8988T (cell line): ENCODE measurements around the gene DNAH8.

Experiments used
- DNase-seq: peaks from one replicate; pipeline ENCODE4 v3.0.0; 2011

Gene DNAH8

DNA sequence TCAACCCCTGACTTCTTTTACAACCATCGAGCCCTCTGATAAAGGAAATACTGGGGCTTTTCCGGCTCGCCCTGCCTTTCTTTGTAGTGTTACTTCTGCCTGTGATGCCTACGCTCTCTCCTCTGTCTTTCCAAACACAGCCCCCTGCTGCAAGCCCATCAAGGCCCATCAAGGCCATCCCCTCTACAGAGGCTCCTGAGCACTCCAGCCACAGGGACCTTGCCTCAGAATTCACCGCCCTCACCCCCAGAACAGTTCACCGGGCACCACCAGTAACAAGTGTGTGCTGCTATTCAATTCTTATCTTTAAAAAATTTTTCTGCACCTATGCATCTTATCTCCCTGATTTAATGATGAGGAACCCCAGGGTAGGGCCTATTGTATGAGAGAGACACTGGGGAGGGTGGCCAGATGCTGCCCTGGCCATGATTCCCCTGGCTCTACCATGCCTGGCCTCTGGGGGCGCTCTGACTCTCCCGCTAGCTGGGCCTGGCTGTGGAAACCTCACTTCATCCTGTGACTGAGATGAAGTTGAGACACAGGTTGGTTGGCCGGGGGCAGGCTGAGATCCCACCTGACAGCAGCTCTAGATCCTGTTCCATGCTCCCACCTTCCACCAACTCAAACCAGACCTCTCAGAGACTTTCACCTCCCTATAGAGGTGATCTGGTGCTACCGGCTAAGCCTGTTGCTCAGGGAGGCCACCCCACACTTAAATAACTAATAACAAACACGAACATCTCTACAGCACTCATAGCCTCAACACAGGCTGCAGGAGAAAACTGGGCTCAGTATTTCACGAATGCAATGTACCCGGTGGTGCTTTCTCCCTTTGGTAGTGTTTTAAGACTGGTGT lies 314.3 kb downstream of the DNAH8 start:
- peak; percentile 51 for DNase-seq

DNA sequence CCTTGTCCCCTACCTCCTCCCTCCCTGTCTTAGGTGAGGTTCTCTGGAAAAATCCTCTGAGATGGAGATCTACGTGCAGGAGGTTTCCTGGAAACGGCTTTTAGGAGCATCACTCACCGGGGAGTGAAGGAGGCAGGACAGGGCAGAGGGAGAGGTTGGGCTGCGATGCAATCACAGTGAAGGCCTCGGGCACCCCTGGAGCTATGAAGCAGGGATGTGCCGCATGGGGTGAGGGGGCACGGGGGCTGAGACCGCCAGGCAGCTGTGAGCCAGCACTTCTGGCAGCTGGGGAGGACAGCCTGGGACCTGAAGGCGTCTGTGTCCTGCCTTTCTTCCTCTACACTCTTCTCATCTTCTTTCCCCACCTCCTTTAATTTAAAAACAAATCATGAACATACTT lies 320.6 kb downstream of the DNAH8 start:
- no peak for DNase-seq

DNA sequence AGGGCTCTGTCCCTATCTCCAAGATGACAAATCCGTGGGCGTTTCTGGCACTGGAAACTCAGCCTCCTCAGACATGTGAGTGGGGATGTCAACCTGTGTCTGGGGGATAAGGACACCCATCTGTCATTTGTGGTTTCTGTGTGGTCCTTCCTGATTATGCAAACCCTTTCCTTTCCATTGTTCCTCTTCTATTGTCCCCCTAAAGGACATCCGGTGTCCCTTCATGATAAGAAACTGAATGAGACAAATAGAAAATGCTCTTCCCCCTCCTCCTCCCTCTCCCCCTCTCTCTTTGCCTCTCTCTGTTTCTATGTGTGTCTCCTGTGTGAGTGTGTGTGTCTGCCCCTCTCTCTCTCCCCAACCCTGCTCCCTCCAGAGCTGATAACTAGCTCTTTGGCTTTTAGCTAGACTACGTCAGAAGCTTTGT lies 322.0 kb downstream of the DNAH8 start:
- DNase-seq: no peak

DNA sequence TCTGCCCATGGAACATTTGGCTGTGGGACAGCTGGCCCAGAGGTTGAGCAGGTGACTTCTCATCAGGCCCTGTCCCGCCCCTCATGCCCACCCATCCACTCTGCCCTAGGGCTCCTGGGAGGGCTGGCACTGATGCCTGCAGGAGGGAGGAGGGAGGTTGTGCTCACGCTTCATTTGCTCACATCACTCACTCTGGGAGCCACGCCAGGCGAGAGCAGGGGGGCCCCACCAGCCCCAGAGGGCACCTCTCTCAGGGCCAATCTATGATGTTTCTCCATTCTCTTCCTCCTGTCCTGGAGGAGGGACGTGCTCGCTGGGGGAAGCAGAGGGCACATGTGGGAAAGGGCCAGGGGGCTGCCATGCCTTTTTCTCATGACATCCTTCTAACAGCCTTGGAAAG lies 322.6 kb downstream of the DNAH8 start:
- DNase-seq: no peak

DNA sequence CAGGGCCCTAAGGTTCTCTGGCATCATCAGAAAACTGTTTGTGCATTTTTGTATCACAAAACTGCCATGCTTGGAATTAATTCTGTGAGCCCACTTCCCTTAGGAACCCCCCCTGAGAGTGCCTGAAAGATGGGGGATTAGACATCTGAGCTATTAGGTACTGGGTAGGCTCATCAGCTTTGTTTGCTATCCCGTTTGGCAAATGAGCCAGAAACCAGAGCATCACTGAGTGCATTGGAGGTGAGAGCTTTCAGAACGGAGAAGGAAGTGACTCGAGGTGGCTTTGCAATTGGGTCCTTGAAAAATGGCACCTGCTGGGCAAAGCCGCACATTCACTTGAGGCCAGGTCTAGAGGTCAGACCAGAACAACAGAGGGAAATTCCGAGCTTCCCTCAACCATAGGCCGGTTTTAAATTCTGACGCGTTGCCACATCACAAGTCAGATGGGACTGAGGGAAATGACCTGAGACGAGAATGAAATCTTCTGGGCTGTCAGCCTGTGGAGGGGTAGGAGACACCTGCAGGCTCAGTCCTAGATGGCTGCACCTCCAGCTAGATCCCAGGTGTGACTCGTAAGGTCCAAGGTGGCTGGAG lies 325.1 kb downstream of the DNAH8 start:
- DNase-seq: no peak

DNA sequence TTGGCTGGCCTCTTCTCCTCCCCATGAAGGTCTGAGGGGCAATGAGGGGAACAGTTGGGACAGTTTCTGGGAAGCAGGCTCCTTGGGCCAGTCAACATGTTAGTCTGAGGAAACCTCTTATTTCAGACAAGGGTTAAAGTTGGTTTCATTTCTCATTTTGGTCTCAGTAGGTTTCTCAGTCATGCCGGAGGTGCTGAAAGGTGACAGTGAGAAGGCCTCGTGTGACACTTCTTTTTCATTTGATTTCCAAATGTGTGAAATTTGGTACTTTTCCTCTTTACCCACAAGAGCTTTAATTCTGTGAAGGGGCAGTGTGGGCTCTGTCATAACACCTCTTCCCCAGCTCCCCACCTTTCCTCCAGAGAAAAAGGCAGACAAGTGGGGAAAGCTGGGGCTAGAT lies 326.0 kb downstream of the DNAH8 start:
- no peak for DNase-seq

DNA sequence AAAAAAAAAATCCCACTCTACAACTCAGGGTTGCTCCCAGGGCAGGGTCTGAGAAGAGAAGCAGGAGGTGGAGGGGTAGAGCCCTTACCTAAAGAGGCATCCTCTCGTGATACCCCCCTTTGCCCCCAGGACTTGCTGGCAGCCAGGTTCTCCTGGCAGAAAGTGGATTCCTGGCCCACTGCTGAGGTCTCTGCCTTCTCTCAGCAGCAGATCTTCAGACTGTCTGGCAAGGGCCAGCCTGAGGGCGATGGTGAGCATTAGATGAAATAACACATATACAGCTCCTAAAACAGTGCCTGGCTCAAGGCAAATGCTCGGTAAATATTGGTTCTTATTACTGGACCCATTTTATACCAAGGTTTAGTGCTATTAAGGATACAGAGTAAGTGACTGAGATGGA lies 328.7 kb downstream of the DNAH8 start:
- DNase-seq: no peak

DNA sequence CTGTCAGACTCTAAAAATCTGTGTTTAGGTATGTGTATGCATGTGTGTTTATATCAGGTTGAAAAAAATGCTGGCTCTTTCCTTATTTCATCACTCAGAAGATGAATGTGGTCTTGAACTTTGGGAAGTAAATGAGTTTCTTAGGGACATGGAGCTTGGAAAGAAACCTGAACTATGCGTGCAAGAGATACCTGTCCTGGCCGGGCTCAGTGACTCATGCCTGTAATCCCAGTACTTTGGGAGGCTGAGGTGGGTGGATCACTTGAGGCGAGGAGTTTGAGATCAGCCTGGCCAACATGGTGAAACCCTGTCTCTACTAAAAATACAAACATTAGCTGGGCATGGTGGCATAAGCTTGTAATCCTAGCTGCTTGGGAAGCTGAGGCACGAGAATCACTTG lies 329.1 kb downstream of the DNAH8 start:
- no peak for DNase-seq

DNA sequence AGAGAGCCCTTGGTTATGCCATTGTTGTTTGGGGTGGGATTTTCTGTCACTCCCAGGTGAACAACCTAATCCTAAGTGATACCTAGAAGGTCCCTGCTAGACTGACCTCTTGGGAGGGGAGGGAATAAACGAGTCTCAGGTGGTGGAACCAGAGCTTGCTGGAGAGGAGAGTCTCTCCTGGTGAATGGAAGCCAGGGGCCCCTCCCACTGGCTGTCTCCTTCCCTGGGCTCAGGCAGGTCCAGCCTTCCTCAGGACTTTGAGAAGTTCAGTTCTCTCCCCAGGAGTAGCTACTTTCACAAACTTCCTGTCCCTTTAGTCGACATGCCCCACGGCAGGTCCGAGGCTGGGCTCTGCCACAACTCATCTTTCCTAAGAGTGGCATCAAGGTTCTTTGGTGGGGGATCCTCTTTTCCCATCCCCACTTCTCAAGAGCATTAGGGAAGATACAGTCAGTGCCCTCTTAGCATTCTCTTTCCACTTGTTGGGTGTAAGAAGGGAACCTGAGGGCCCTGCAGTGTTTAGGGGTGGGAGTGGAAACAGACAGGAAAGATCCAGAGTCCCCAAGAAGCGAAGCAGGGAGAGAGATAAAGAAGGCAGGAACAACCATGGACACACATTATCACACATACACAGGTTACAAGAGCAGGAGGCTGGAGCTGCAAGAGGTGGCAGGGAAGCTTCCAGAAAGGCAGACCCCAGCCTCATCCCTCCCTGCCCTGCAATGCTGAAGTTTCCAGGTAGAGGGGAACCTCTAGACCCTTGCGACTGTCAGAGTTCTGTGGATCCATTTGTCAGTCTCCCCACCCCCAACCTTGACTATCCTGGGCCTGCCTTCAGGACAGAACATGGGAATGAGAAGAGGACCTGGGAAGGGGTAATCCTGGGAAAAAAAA lies 332.6 kb downstream of the DNAH8 start:
- no peak for DNase-seq

DNA sequence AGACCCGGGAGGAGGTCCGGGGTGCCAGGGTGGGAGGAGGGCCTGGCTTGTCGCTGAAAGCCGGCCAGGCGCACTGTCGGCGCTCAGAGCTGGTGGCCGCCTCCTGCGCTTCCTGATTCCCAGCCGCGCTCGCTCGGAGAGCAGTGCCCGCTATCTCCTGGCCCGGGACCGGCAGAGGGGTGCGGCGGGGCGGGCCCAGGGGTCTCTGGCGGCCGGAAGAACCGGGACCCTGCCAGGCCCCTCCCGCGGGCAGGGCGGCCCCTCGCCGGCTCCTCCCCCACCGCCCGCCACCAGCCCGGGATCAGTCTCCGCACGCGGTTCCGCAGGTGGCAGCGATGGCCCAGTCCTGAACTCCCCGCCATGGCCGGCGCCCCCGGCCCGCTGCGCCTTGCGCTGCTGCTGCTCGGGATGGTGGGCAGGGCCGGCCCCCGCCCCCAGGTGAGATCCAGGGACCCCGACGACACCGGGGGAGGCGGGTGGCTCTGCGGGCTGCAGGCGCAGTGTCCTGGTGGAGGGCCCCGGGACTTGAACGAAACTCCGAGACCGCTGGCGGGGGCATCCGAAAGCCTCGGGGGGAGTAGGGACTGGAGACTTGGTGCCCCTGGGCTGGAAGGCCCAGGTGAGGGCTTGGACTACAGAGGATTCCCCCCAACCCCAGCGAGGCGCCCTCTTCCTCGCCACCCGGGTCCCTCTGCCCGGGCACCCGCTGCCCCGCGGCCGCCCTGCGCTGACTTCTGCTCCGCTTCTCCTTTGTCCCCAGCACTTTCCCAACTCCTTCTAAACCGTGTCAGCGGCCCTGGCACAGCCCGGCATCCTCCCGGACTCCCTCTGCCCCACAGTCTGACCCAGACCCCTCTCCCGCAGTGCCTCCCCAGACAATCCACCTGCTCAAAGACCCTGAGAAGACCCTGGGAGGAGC lies 333.6 kb downstream of the DNAH8 start, which contains the start of gene GLP1R:
TSS of gene GLP1R (plus strand) at position 301 of the 919 bp plus-strand sequence. CDS start at position 361, 60 bp downstream.
- DNase-seq: no peak

DNA sequence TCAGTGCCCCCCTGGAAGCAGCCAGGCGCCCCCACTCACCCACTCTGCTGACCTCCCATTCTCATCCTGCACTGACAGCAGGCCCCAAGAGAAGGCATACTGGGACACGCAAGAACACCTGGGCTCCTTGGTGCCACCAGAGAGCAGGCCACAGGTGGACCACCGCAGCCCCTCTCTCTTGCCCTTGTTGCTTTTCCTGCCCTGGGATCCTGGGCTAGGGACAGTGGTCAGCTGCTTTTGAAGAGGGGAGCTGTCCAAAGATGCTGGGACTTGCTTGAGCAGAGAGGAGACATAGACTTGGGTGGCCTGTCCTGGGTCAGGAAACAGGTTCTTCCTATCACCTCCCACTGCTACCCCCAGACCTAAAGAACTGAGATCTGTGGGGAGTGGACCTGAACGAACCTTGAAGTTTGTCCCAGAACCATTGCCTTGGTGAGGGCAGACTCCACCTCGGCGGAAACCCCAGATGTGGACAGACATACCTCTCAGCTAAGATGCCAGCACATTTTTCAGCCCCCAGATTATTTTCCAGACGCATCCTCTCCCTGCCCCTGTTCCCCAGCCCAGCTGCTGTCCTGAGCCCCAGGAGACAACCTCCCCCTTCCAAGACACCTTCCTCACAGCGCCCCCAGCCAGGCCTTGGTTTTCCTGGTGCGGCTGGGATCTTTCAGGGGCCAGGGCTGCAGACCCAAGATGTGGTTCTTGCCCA lies 334.6 kb downstream of the DNAH8 start:
- no peak for DNase-seq

DNA sequence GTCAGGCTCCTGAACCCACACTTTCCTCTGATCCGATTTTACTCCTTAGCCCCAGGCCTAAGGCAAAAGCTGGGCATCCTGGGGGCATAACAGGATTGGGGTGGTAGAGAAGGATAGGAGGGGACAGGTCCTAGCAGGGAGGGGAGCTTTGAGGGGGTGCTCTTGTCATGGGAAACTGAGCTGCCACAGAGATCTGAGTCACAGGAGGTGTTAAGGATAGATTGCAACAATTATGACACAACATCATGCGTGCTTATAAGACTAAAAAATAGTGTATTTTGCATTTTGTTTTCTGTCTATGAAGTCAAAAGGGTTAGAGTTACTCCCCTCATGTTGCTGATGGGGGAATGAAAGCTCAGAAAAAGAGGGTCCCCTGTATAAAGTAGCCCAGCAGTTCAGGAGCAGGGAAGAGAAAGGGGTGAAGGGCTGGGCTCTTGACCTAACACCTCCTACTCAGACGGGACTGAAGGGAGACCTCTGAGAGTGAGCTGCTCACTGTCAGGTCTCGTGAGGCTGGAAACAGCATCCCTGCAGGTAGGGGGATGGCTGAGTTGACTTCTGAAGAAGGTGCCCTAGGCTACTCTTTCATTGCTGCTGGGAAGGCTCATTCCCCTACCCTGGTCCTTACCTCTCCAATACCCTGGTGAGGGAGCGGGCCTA lies 335.5 kb downstream of the DNAH8 start:
- DNase-seq: no peak

DNA sequence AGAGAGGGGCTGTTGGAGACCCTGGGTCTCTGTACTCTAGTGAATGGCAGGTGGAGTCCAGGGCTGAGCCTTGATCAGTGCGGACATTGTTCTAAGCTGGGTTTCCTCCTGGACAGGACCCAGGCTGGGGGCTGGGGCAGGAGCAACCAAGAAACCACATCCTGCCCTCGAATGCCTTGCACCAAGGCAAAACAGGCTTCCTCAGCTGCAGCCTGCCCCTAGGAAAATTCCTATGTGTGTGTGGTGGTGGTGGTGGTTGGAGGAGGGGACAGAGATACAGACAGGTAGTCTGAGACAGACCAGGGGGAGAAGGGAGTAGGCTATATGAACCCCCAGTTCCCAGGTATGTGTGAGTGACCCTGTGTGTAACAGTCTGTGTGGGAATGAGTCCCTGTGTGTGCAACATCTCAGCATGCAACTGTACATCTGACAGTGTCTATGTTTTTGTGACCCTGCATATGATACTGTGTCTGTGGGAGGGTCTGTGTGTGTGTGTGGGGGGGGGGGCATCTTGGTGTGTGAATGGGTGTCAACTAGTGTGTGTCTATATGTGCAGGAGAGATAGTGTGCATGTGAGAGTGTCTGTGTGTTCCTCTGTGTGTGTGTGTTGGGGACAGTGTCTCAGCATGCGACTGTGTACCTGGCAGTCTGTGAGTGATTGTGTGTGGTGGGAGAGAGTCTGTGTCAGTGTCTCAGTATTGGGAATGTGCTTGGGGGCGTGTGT lies 336.4 kb downstream of the DNAH8 start:
- DNase-seq: no peak

DNA sequence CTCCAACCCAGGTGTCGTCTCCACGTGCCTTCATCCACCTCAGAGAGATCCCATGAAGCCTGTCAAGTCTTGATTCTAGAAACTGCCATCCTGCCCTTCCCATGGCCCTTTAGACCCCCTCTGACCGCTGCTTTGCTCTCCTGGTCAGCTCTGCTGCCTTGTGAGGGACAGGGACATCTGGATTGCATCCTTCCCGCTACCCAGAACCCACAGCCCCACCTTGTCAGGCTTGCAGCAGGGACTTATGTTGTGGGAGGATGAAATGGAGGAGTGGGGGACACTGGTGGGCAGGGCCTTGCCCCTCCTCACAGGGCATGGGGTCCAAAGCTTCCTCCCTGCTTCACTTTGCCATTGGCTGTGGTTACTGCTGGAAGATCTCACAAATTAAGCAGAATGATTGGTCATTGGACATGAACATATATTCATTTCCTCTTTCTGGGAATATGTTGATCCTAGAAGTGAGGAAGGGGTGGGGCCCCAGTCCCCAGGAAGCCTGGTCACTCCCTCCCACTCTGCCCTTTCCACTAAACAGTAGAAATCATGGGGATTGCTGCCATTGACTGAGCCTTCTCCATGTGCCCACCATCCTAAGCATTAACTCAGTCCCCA lies 338.0 kb downstream of the DNAH8 start:
- DNase-seq: no peak

DNA sequence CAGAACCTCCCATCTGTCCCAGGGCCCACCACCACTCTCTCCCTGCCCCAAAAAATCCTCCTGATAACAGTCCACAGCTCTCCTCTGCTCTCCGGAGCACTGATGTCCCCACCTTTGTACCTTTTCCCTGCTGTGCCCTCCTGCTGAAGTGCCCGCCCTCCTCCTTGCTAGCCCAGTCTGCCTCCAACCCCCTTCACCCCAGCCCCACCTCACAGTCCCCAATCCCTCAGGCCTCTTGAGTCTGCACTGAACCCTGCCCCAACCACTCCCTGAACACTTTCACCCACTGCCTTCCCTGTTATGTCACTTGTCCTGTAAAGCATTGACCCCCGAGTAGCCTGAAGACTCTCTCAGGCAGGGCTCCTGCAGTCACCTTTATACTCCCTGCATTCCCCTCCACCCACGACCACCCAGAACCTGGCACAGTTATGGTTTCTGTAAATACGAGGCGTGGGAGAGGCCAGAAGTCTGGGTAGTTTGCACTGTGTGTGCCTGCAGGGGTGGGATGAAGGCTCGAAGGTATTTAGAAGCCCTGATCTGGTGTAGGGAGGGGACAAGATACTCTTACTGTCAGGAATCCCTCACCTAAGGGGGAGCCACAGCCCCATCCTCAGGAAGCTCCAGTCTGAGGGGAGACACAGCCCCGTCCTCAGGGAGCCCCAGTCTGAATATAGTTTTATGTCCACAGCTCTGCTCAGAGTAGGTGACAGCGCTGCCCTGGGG lies 338.9 kb downstream of the DNAH8 start:
- no peak for DNase-seq

DNA sequence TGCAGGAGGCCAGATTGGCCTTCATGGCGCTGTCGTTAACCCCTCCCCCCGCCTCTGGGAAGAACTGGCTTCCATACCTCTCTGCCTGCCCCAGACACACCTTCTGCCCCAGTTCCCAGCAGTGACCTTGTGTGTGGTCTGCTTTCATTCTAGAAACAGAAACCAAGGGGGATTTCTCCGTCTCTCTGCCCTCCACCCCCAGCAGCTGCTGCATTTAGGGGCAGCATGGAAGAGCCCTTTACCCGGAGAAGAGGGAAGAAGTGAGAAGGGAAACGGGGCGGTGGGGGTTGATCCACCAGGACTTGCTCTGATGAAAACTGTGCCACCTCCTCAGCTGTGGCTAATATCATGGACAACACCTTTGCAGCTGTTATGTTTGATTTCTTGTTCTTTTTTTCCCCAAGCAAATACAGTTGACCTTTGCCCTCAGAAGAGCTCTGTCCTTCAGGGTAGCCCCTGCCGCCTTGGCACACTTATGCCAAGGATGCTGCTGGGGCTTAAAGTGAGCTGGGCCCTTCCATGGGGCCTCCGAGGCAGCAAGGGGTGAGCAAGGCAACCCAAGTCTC lies 339.5 kb downstream of the DNAH8 start:
- no peak for DNase-seq

DNA sequence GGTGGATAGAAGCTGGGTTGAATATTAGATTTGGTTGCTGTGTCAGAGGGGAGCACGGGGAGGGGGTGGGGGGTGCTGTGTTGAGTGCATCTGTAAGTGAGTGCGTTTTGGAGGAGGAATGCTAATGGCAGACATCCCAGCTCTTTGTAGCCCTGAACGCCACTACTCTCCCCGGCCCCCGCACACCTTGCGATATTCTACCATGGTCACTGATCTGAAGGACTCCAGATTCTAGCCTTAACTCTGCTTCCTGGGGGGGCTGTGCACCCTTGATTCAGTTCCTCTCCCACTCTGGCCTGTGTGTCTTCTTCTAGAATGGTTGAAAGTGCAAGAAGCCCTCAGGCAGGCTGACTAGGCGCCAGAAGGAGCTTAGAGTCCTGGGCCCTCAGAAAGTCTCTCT lies 340.6 kb downstream of the DNAH8 start:
- no peak for DNase-seq

DNA sequence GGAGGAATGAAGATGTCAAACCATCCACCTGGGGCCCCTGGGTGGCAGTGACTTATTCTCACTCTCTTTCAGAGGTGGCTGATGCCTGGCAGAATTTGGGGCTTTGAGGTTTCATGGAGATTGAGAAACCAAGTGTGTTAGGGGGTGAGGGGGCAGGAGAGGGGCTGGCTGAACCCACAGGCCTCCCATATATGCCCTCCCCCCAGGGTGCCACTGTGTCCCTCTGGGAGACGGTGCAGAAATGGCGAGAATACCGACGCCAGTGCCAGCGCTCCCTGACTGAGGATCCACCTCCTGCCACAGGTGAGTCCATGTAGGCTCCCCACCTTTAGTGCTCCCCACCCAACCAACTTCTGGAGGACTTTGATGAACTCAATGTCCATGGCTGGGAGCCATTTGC lies 341.1 kb downstream of the DNAH8 start:
- no peak for DNase-seq

DNA sequence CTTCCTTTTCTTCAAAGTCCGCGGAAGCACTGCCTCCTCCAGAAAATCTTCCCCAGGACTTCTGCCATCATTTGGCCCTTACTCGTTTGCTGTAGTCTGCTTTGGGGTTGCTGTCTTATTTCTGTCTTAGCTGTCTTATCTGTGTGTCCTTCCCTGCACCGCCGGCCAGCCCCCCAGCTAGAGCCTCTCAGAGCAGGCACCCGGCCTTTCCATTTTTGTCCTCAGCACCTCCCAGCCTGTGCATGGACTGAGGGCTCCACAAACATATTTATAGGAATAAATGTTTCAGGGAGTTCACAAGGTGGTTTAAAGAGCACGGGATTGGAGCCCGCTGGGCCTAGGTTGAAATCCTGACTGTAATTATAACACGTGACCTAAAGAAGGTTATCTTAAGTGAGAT lies 341.6 kb downstream of the DNAH8 start:
- DNase-seq: no peak
